Astrocyte (in vitro differentiated cells and primary cell): ENCODE results near the gene PUM2.

Experiments used
- CTCF ChIP-seq: IDR thresholded peaks from 2 replicates; pipeline ENCODE4 v1.5.1; 2011; ENCODE audit warnings: low read depth, mild to moderate bottlenecking, inconsistent platforms, low read length, moderate library complexity; ENCODE audit not compliant: insufficient read depth
- EZH2 ChIP-seq: IDR thresholded peaks from 2 replicates; pipeline ENCODE4 v1.6.1; 2012; ENCODE audit warnings: mild to moderate bottlenecking, low read length, inconsistent platforms; ENCODE audit not compliant: insufficient read depth

GRCh38 chr2:20247084-20247483 lies 103.6 kb downstream of the PUM2 start:
- TF ChIP-seq EZH2, result no peak
- no peak for TF ChIP-seq CTCF
